GM21447 (cell line): ENCODE data around the gene STRBP.
"Not testable (repeated sequence)": the region's sequence is repeated elsewhere in the genome, so short reads cannot be mapped to it uniquely, and the experiment has no call there.

ENCODE experiments used
- ATAC-seq: cut with Tn5 transposase; IDR thresholded peaks from one replicate; pipeline ENCODE4 v1.9.1; 2021; ENCODE audit not compliant: unreplicated experiment

STRBP gene

DNA sequence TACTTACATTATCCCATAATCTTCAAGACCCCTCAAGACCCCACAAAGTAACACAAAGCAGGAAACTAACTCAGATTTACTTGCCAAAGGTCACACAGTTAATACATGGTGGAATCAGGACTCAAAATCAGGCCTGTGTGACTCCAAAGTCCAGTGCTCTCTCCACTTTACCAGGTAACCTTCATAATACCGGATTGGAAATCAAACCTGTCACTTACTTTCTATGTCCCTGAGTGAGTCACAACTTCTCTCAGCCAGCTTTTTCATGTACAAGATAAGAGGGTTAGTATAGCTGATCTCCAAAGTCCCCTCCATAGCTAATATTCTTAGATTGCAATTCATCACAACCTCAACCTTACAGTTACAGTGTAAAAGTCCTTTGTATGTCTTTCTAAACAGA, 17.1 kb downstream of the STRBP start:
- ATAC-seq, result no peak

DNA sequence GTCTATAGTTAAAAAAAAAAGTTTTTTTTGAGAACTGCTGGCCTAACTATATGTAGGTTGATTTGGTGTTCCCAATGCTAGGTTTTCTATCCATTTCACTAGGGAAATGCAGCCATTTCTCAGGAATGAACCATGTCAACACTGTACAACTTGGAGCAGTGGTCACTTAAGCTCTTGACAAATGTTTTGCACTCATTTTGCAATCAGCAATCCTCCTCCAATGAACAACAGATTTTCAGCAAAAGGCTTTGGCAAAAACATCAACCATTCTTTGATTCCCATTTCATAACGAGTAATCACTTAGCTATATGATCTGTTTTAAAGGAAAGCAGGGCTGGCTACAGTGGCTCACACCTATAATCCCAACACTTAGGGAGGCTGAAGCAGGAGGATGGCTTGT, 17.9 kb downstream of the STRBP start:
- no peak for ATAC-seq

GRCh38 chr9:123249162-123249561, 19.2 kb downstream of the STRBP start:
- ATAC-seq, result not testable (repeated sequence)

DNA sequence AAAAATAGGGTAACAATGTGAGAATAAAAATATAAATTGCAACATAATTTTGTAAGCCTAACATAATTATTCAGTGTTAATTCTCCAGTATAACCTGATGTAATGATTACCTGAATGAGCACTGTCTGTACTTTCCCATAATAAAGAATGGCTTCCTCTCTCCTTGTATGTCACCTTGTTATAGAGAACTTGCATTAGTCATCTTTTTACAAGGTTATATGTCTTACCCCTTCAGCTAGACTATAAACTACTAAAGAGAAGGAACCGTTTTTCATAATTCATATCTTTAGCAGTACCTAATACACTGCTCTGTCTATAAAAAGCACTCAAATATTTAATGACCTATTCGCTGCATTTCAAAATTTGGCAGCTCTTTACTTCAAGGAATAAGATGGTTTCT, 19.8 kb downstream of the STRBP start:
- no peak for ATAC-seq

GRCh38 chr9:123246534-123246933, 21.9 kb downstream of the STRBP start:
- no peak for ATAC-seq

DNA sequence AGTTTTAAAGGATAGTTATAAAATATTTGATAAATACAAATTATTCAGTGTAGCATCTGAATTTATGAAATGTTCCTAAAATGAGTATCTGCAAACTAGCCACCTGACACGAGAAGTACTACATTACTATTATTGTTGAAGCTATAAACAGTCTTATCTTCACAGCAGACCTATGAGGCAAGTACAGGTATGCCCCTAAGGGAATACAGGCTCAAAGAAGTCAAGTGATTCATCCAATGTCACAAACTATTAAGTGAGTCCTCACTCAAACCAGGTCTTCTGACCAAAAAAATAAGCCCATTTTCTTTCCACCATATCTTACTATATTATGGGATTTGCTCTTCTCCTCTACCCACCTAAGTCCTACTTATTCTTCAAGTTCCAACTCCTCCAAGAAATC, 28.7 kb downstream of the STRBP start:
- no peak for ATAC-seq

DNA sequence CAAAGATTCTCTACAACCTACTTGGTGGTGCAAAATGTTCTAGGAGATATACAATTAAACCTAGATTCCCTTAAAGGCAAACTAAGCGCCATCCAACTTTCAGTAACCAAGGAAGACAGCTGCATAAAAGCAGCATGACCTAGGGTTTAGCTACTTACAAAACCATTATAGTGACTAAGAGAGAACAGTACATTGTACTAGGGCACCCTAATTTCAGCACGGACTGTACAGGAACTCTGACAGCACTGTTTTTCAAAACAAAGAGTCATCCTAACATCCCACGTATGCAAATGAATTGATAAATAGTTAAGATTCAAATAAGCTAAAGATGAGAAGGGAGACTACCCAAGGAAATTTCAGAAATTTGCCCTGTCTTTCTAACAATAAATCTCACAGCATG, 30.0 kb downstream of the STRBP start:
- ATAC-seq, result no peak

GRCh38 chr9:123237220-123237619, 31.2 kb downstream of the STRBP start:
- no peak for ATAC-seq

DNA sequence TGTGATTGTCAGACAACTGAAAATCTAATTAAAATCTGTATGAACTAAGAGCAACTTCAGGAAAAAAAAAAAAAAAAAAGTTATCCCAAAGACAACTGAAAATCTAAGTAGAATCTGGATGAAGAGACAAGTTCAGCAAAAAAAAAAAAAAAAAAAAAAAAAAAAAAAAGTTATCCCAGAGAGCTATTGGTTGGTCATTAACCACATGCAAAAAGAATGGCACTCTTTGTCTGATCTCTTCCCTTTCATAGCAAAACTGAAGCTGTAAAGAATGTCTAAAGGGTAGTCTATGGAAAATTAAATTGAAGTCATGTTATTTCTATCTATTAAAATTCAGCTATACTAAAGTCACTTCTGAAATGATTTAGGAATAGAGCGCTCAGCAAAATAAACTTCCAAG, 32.9 kb downstream of the STRBP start:
- no peak for ATAC-seq

DNA sequence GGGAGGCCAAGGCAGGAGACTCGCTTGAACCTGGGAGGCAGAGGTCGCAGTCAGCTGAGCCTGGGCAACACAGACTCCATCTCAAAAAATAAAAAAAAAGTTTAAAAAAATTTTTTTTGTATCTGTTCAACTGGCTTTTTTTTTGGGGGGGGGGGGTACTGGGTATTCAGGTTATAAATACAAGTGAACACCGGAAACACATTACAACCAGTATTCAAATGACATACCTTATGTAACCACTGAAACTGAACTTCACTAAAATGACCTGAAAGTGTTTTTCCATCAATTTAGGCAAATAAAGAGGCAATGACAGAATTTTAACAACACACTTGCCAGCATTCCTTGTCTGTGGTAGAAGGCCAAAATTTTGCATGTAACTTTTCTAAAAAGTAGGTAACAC, 33.5 kb downstream of the STRBP start:
- no peak for ATAC-seq

DNA sequence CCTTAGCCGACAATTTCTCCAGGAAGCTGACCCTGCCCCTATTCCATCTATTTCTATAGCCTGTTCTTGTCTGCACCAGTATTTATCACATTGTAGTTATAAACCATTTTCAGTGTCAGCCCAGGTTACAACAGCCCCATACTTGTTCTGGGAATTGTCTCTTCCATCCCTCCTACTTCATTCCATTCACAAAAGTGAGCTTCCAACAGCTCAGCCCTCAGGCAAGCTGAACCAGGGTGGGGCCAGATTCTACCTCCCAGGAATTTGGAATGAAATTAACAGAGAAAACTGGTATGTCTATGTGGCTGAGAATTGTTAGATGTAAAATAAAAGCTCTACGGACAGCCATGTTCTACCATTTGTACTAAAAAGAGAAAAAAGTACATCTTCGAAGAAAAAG, 36.1 kb downstream of the STRBP start:
- no peak for ATAC-seq

DNA sequence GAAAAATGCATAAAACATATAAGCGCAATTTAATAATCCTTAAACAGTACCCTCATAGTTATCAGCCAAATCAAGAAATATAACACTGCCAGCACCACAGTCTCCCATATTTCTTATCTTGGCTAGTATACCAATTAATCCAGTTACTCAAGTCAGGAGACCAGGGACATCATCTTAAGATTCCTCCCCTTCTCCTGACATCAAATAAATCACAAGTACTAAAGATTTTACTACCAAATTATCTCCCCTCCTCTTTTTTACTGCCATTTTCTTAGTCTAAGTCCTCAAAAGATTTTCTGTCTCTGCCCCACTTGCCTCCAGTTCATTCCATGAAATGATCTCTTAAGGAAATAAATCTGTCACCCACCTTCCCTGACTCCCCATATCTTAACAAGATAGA, 37.0 kb downstream of the STRBP start:
- no peak for ATAC-seq

- ATAC-seq, result no peak
These were observed 39.4 kb downstream of the STRBP start for GRCh38 chr9:123228967-123229366.

DNA sequence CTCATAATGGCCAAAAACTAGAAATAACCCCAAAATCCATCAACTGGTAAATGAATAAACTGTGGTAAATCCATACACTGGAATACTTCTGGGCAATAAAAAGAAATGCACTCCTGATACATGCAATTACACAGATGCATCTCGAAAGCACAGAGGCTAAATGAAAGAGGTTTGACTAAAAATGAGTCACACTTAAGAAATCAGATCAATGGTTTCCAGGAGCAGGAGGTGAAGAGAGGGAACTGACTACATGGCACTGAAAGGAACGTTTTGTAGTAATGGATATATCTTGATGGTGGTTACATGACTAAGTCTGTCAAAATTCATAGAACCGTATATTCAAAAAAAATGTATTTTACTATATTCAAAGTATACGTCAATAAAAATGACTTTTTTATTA, 42.4 kb downstream of the STRBP start:
- ATAC-seq, result no peak

DNA sequence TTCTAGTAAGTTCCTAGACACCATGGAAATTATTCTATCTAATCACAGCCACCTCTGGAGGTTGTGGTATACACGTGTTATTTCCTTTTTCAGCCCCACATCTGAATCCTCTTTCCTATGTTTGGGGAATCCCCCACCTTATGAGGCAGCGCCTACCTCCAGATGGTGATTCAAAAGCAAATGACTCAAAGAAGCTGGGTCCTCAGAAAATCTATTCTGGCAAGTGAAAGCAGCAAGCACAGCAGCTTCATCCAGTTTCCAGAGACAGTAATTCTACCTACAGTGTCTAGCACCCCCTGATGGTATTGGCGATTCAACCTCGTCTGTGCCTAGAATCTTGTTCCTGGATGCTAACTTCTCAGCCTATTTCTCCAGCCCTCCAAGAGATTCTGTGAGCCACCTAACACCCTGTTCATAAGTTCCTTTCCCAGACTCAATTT, 43.0 kb downstream of the STRBP start:
- ATAC-seq, result peak; percentile 96

DNA sequence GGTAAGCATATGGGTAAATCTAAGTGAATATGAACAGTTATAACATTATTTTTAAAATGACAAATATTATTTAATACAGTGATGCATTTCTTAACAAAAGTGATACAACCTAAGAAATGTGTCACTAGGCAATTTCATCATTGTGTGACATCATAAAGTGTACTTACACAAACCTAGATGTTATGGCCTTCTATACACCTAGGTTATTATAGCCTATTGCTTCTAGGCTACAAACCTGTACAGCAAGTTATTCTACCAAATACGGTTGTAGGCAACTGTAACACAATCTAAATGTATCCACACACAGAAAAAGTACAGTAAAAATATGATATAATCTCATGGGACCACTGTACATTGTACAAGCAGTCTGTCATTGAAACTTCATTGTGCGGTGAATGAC, 48.3 kb downstream of the STRBP start:
- ATAC-seq, result no peak

- ATAC-seq, result no peak
These were observed 49.6 kb downstream of the STRBP start for GRCh38 chr9:123218831-123219230.

DNA sequence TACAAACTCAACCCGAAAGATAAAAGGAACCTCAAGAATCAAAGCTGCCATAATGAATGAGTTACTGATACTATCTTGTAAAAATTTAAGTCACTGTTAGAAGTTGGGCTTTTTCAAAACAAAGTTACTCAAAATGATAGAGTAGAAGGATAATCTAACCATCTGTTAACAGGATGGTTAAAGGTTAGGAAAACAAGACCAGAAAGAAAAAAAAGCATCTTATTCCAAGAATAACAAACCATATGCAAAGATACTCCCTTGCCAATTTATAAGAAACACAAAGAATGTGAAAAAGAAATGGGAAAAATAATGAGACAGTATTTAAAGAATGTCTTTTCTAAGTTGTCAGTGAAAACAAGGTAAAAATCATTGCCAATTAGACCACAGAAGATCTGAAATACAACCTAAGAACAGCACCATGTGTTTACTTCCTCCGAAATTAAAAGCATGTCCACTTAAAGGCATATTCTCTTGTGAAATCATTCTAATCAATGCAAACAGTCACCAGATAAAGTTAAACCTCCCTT, 51.2 kb downstream of the STRBP start:
- ATAC-seq, result no peak

GRCh38 chr9:123216251-123216797, 52.1 kb downstream of the STRBP start:
- ATAC-seq, result no peak

DNA sequence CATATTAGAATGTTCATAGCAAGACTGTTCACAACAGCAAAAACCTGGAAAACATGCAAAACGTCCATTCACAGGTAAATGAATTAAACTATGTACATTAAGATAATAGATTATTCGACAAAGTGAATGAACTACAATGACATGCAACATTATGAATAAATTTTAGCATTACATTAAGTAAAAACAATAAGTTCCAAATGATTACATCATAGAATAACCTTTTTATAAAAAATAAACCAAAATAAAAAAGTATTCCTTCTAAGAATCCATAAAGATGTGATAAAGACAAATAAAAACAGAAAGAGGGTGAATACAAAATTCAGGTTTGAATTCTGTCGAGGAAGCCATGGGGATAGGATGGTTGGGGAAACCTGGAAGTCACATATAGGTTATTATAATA, 57.3 kb downstream of the STRBP start:
- ATAC-seq, result no peak

DNA sequence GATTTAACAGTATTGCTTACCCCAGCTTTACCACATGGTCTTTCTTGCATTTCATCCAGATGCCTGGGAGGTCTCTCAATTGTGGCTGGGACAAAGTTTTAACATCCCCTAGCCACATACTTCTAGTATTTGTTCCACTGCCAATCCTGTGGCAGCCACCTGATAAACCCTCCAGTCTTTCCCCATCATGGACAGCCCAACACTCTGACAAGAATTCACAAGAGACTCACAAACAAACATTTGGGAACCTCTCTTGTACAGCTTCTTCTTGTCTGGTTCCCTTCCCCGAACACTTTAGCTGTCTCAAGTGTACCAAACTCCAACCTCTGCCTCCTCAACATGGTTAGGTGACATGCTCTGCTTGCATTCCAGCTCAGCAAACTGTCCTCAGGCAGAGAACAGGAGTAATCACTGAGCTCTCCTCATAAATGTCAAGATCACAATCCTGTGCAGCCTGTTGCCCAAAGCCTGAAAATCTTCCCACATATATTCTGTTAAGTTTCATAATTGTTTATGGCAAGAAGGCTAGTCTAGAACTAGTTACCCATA, 59.7 kb downstream of the STRBP start:
- ATAC-seq, result no peak

DNA sequence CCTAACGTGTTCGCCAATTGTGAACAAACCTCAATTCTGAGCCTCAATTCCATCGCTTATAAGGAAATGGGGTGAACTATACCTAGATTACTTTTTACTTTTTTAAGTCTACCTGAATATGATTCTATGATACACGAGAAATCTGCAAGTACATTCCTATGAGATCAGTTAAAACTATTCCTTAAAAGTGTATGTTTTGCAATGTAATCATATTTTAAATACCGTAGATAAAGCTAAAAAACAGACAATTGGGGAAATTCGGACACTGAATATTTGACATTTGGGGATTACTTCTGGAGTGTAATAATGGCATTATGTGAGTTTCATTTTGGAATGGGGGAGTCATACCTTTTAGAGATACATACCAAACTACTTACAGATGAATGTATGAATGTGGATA, 62.3 kb downstream of the STRBP start:
- ATAC-seq, result no peak

GRCh38 chr9:123201083-123201482, 67.3 kb downstream of the STRBP start:
- no peak for ATAC-seq
